ENCODE measurements around the gene CDHR5.
A peak's percentile ranks its signal among the peaks of the same experiment; 100 is the strongest.

The CDHR5 gene

DNA sequence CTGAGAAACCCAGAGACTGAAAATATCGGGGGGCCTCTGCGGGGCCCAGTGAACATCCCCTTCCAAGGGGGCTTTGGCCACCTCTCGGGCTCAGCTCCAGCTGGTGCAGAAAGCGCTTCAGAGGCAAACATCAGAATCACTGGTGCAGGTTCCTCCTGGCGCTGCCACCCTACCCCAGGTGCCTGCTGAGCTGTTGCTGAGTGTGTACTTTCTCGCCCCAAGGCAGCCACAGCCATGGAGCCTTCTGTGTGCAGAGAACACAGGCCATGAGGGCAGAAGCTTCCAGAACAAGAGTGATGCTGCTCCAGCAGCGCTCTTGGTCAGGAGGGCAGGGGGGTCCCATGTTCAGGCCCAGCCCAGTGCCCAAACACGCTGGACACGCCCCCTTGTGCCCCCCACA, 18.6 kb upstream of the CDHR5 start:
- Histone ChIP-seq H3K4me3 (ENCODE audit: low read length) (no peak overlapping the region), H3K27ac (ENCODE audit: low read length) (no peak overlapping the region), H3K9ac (ENCODE audit: low read length) (no peak overlapping the region), H3K27me3 (ENCODE audit: control insufficient read depth, insufficient read depth, low read length) (peaks cover 26% of the 10 kb centered on the region), H3K36me3 (ENCODE audit: control insufficient read depth, low read depth, low read length) (peaks cover 5% of the 10 kb centered on the region), H3K9me3 (ENCODE audit: control insufficient read depth, low read depth, low read length) (no peaks in the 10 kb centered on the region), H3K4me1 (ENCODE audit: control insufficient read depth, low read depth, low read length) (peaks cover 8% of the 10 kb centered on the region)

DNA sequence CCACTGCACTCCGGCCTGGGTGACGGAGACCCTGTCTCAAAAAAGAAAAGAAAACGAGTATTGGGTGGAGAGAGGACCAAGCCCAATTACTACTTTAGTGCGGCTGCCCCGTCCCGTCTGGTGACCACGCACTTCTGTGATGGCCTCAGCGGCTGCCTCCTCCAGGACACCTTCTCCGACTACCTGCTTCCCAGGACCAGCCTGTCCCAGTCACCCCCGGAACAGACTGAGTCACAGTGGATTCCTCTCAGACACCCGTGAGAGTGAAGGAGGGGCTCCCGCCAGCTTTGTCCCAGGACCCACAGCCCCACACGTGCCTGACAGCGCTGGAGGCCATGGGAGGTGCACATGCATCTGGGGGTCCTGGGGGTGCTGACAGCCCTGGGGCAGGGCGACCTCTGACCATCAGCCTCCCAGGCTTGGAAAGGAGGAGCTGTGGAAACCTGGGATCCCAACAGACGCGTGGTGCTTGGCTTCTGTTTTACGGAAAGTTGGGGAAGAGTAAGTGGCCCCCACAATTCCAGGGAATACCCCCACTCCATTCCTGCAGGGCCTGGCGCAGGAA, 17.1 kb upstream of the CDHR5 start:
- H3K4me3 ChIP-seq (ENCODE audit: low read length) = no peak overlapping the region
- peaks cover 40% of the 10 kb centered on the region for H3K27me3 ChIP-seq (ENCODE audit: control insufficient read depth, insufficient read depth, low read length)
- H3K4me1 ChIP-seq (ENCODE audit: control insufficient read depth, low read depth, low read length) = peaks cover 8% of the 10 kb centered on the region
- no peak overlapping the region for H3K27ac ChIP-seq (ENCODE audit: low read length)
- H3K9me3 ChIP-seq (ENCODE audit: control insufficient read depth, low read depth, low read length) = no peaks in the 10 kb centered on the region
- H3K36me3 ChIP-seq (ENCODE audit: control insufficient read depth, low read depth, low read length) = peaks cover 5% of the 10 kb centered on the region
- H3K9ac ChIP-seq (ENCODE audit: low read length) = no peak overlapping the region

DNA sequence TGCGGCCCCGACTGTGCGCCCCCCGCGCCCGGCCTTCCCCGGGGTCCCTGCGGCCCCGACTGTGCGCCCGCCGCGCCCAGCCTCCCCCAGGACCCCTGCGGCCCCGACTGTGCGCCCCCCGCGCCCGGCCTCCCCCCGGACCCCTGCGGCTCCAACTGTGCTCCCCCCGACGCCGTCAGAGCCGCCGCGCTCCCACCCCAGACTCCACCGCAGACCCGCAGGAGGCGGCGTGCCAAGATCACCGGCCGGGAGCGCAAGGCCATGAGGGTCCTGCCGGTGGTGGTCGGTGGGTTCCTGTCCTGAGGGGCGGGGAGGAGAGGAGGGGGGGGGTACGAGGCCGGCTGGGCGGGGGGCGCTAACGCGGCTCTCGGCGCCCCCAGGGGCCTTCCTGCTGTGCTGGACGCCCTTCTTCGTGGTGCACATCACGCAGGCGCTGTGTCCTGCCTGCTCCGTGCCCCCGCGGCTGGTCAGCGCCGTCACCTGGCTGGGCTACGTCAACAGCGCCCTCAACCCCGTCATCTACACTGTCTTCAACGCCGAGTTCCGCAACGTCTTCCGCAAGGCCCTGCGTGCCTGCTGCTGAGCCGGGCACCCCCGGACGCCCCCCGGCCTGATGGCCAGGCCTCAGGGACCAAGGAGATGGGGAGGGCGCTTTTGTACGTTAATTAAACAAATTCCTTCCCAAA, 15.4 kb upstream of the CDHR5 start:
- Histone ChIP-seq H3K9me3 (ENCODE audit: control insufficient read depth, low read depth, low read length) (no peaks in the 10 kb centered on the region), H3K4me3 (ENCODE audit: low read length) (peak overlapping the region; percentile 5), H3K36me3 (ENCODE audit: control insufficient read depth, low read depth, low read length) (peaks cover 5% of the 10 kb centered on the region), H3K9ac (ENCODE audit: low read length) (no peak overlapping the region), H3K4me1 (ENCODE audit: control insufficient read depth, low read depth, low read length) (peaks cover 8% of the 10 kb centered on the region), H3K27ac (ENCODE audit: low read length) (no peak overlapping the region), H3K27me3 (ENCODE audit: control insufficient read depth, insufficient read depth, low read length) (peaks cover 58% of the 10 kb centered on the region)

- no peaks in the 10 kb centered on the region for H3K9me3 ChIP-seq (ENCODE audit: control insufficient read depth, low read depth, low read length)
- peaks cover 3% of the 10 kb centered on the region for H3K36me3 ChIP-seq (ENCODE audit: control insufficient read depth, low read depth, low read length)
Measured at GRCh38 chr11:639332-639955, 14.7 kb upstream of the CDHR5 start.

GRCh38 chr11:638631-639331, 14.0 kb upstream of the CDHR5 start:
- H3K4me3 ChIP-seq (ENCODE audit: low read length) = peak overlapping the region; percentile 54
- H3K27ac ChIP-seq (ENCODE audit: low read length) = peak overlapping the region; percentile 80
- no peaks in the 10 kb centered on the region for H3K9me3 ChIP-seq (ENCODE audit: control insufficient read depth, low read depth, low read length)
- H3K36me3 ChIP-seq (ENCODE audit: control insufficient read depth, low read depth, low read length) = no peaks in the 10 kb centered on the region
- H3K4me1 ChIP-seq (ENCODE audit: control insufficient read depth, low read depth, low read length) = peaks cover 8% of the 10 kb centered on the region
- peak overlapping the region; percentile 61 for H3K9ac ChIP-seq (ENCODE audit: low read length)
- H3K27me3 ChIP-seq (ENCODE audit: control insufficient read depth, insufficient read depth, low read length) = peaks cover 66% of the 10 kb centered on the region

More at GRCh38 chr11:639332-639955, 14.7 kb upstream of the CDHR5 start:
- peak overlapping the region; percentile 61 for H3K9ac ChIP-seq (ENCODE audit: low read length)
- H3K27me3 ChIP-seq (ENCODE audit: control insufficient read depth, insufficient read depth, low read length) = peaks cover 65% of the 10 kb centered on the region
- H3K27ac ChIP-seq (ENCODE audit: low read length) = peak overlapping the region; percentile 80
- peak overlapping the region; percentile 54 for H3K4me3 ChIP-seq (ENCODE audit: low read length)
- peaks cover 8% of the 10 kb centered on the region for H3K4me1 ChIP-seq (ENCODE audit: control insufficient read depth, low read depth, low read length)

DNA sequence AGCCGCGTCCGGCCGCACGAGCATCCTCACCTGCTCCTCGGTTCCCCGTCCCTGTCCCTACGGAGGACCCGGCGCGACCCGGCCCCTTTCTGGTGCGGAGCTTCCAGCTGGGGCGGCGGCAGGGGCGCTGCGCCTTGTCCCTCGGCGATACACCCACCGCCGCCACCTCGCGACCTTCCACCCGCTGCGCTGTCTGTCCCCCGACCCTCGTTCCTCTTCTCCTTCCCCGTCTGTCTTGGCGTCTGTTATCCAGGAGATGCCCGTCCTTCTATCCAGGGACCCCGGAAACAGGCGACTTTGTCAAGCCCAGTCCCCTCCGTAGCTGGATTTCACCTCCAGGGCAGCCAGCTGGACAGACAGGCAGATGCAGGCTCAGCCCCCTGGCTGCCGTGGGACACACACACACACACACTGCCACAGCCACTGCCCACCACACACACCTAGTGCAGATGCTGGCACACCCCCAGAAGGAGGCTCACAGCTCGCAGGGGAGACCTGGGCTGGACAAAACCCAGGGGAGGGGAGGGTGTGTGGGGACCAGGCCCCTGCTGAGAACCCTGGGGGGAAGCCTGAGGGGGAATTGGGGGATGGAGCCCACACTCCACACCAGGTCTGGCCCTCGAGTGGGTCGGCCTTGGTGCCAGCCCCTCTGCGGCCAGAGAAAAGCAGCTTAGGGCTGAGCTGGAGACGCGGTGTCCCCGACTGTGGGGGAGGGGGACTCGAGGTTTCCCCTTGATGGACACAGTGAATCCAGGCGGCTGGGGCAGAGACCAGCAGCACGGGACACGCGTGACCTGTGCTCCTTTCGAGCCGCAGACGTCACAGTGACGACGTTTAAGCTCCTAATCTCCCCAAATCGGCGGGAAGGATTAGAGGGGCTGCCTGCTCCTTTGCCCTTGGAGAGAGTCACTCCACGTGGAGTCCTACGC, 13.1 kb upstream of the CDHR5 start:
- H3K4me3 ChIP-seq (ENCODE audit: low read length) = peak overlapping the region; percentile 54
- no peaks in the 10 kb centered on the region for H3K36me3 ChIP-seq (ENCODE audit: control insufficient read depth, low read depth, low read length)
- H3K27ac ChIP-seq (ENCODE audit: low read length) = no peak overlapping the region
- H3K9me3 ChIP-seq (ENCODE audit: control insufficient read depth, low read depth, low read length) = no peaks in the 10 kb centered on the region
- peaks cover 66% of the 10 kb centered on the region for H3K27me3 ChIP-seq (ENCODE audit: control insufficient read depth, insufficient read depth, low read length)
- H3K9ac ChIP-seq (ENCODE audit: low read length) = peak overlapping the region; percentile 61
- H3K4me1 ChIP-seq (ENCODE audit: control insufficient read depth, low read depth, low read length) = peaks cover 8% of the 10 kb centered on the region

- Histone ChIP-seq H3K9ac (ENCODE audit: low read length) (no peak overlapping the region), H3K9me3 (ENCODE audit: control insufficient read depth, low read depth, low read length) (no peaks in the 10 kb centered on the region), H3K27ac (ENCODE audit: low read length) (no peak overlapping the region), H3K4me3 (ENCODE audit: low read length) (peak overlapping the region; percentile 54), H3K4me1 (ENCODE audit: control insufficient read depth, low read depth, low read length) (peaks cover 8% of the 10 kb centered on the region), H3K36me3 (ENCODE audit: control insufficient read depth, low read depth, low read length) (no peaks in the 10 kb centered on the region), H3K27me3 (ENCODE audit: control insufficient read depth, insufficient read depth, low read length) (peaks cover 66% of the 10 kb centered on the region)
Measured at GRCh38 chr11:637333-637592, 12.5 kb upstream of the CDHR5 start.

DNA sequence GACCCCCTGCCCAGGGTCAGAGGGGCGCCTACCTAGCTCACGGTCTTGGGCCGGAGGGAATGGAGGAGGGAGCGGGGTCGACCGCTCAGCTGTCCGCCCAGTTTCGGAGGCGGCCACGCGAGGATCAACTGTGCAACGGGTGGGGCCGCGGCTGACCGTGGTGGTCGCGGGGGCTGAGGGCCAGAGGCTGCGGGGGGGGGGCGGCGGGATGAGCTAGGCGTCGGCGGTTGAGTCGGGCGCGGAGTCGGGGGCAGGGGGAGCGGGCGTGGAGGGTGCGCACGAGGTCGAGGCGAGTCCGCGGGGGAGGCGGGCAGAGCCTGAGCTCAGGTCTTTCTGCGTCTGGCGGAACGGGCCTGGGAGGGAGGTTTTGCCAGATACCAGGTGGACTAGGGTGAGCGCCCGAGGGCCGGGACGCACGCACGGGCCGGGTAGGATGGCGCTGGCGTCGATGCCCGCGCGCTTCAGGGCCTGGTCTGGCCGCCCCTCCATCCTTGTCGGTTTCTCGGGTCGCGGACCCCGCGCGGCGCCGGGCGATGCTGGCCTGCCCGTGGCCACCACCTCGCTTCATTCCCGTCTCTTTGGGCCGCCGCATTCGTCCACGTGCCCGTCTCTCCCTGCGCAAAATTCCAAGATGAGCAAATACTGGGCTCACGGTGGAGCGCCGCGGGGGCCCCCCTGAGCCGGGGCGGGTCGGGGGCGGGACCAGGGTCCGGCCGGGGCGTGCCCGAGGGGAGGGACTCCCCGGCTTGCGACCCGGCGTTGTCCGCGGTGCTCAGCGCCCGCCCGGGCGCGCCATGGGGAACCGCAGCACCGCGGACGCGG, 12.0 kb upstream of the CDHR5 start, which contains the start of gene DRD4:
Gene DRD4, plus strand, starts transcription at position 759 of the 822 bp plus-strand sequence. Its CDS starts 36 bp downstream, at position 795.
- H3K4me3 ChIP-seq (ENCODE audit: low read length) = peak within 1 kb of the TSS; percentile 54
- H3K9ac ChIP-seq (ENCODE audit: low read length) = peak within 1 kb of the TSS; percentile 61
- H3K9me3 ChIP-seq (ENCODE audit: control insufficient read depth, low read depth, low read length) = no peaks in the 10 kb centered on the region
- no peak within 1 kb of the TSS for H3K27ac ChIP-seq (ENCODE audit: low read length)
- peaks cover 66% of the 10 kb centered on the region for H3K27me3 ChIP-seq (ENCODE audit: control insufficient read depth, insufficient read depth, low read length)
- H3K4me1 ChIP-seq (ENCODE audit: control insufficient read depth, low read depth, low read length) = peaks cover 8% of the 10 kb centered on the region
- H3K36me3 ChIP-seq (ENCODE audit: control insufficient read depth, low read depth, low read length) = no peaks in the 10 kb centered on the region

DNA sequence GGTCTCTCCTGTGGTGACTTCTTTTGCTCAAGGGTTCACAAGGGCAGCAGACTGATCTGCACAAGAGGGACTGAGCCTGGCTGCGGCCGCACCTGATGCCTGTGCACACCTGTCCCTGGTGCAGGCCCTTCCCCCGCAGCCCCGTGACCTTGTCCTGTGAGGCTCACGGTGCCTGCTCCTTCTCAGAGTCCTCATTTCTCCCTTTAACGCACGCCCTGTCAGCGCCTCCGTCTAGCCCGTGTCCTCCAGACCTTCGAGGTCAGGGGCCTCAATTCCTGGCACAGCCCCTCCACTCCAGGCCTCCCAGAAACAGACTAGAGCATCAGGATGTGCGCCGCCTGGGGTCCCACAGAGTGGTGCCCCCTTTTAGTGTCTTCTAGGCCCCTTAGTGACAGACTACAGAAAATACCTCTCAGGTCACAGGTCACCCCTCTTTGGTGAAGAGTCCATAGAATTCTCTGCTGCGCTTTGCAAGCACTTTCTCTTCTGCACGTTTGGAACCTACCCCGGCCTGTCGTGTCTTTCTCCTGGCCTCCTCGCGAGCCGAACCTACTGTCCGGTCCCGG, 11.3 kb upstream of the CDHR5 start:
- no peak overlapping the region for H3K27ac ChIP-seq (ENCODE audit: low read length)

GRCh38 chr11:630871-631270, 6.1 kb upstream of the CDHR5 start:
- Histone ChIP-seq H3K27ac (ENCODE audit: low read length) (no peak overlapping the region), H3K9me3 (ENCODE audit: control insufficient read depth, low read depth, low read length) (no peaks in the 10 kb centered on the region), H3K4me3 (ENCODE audit: low read length) (no peak overlapping the region), H3K36me3 (ENCODE audit: control insufficient read depth, low read depth, low read length) (no peaks in the 10 kb centered on the region), H3K9ac (ENCODE audit: low read length) (no peak overlapping the region), H3K27me3 (ENCODE audit: control insufficient read depth, insufficient read depth, low read length) (peaks cover 47% of the 10 kb centered on the region), H3K4me1 (ENCODE audit: control insufficient read depth, low read depth, low read length) (no peaks in the 10 kb centered on the region)

More for the DNA sequence above, 11.3 kb upstream of the CDHR5 start:
- peaks cover 8% of the 10 kb centered on the region for H3K4me1 ChIP-seq (ENCODE audit: control insufficient read depth, low read depth, low read length)
- no peak overlapping the region for H3K9ac ChIP-seq (ENCODE audit: low read length)
- H3K9me3 ChIP-seq (ENCODE audit: control insufficient read depth, low read depth, low read length) = no peaks in the 10 kb centered on the region
- no peaks in the 10 kb centered on the region for H3K36me3 ChIP-seq (ENCODE audit: control insufficient read depth, low read depth, low read length)
- H3K4me3 ChIP-seq (ENCODE audit: low read length) = no peak overlapping the region
- peaks cover 61% of the 10 kb centered on the region for H3K27me3 ChIP-seq (ENCODE audit: control insufficient read depth, insufficient read depth, low read length)

Data from iPS-18a (cell line).